ENCODE measurements around the gene RTN4RL1. TPM values are rescaled to one million over a fixed set of nuclear protein-coding genes. Genes with fewer than 3 reads are reported as not detected.

The RTN4RL1 gene
- polyA plus RNA-seq, 1 donor (not counting 4 experiments of a cell fraction or from before 2014, with no cell fraction given), result 2.3 TPM

DNA sequence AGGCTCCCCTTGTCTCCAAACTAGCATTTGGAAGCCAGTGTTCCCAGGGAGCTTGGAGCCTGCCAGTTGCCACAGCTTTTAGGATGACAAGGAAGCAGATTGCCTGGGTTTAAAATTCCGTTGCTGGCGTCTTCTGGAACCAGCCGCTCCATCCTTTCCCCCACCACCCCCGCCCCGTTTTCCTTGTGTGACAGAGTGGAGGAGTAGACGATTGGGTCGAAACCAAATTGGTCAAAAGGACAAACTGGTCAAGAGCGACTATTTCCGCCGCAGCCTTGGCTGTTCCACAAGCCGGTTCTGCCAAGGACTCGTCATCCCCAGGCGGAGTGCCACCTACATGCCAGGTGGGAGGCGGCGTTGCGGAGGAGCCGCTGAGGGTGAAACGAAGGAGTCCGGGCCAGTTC is 104.2 kb downstream of the RTN4RL1 start:
- H3K9me1 ChIP-seq (ENCODE audit: control insufficient read depth, extremely low read depth, insufficient read depth, low read length), result no peaks in the 10 kb centered on the region
- no peak for TF ChIP-seq CTCF (optimal IDR thresholded peaks at IDR 0.05 in 1 of 3, IDR thresholded peaks at IDR 0.05 in 1 of 3, conservative IDR thresholded peaks at IDR 0.05 in 1 of 3; ENCODE audit: extremely low read depth in 1 of 3, insufficient read depth in 2 of 3, low read length in 3 of 3)
- no peak for TF ChIP-seq EZH2 (IDR thresholded peaks at IDR 0.05; ENCODE audit: low read length)
- no peaks in the 10 kb centered on the region for H3K9me3 ChIP-seq (ENCODE audit: control insufficient read depth, low read depth, low read length)
- no peak overlapping the region for H3K27ac ChIP-seq (ENCODE audit: control insufficient read depth, insufficient read depth, low read length)
- no peak for FAIRE-seq
- no peak overlapping the region for H3K4me3 ChIP-seq (ENCODE audit: control insufficient read depth in 2 of 3, extremely low read depth in 1 of 3, insufficient read depth in 2 of 3, low read depth in 1 of 3, low read length in 3 of 3)
- no peaks in the 10 kb centered on the region for H3K4me1 ChIP-seq (ENCODE audit: control insufficient read depth, extremely low read depth, insufficient read depth, low read length)
- no peaks in the 10 kb centered on the region for H4K20me1 ChIP-seq (ENCODE audit: control insufficient read depth, extremely low read depth, insufficient read depth, low read length)
- H3K36me3 ChIP-seq (ENCODE audit: control insufficient read depth in 2 of 2, extremely low read depth in 1 of 2, insufficient read depth in 2 of 2, low read length in 2 of 2), result no peaks in the 10 kb centered on the region
- no peak overlapping the region for H2AFZ ChIP-seq (ENCODE audit: control insufficient read depth, low read length)
- DNase-seq (ENCODE audit: low read depth, low spot score), result no peak
- no peak overlapping the region for H3K9ac ChIP-seq (ENCODE audit: control insufficient read depth, extremely low read depth, insufficient read depth, low read length)
- no peak overlapping the region for H3K4me2 ChIP-seq (ENCODE audit: control insufficient read depth, extremely low read depth, insufficient read depth, low read depth, low read length)
- no peaks in the 10 kb centered on the region for H3K79me2 ChIP-seq (ENCODE audit: control insufficient read depth, insufficient read depth, low read length)
- dilution Hi-C loops (cut with MboI; ENCODE audit: extremely low pct_ligation_motif_present, low sequenced_read_pairs), result no loop called here
- H3K27me3 ChIP-seq (ENCODE audit: control insufficient read depth, extremely low read depth, insufficient read depth, low read length), result peaks cover 10% of the 10 kb centered on the region

DNA sequence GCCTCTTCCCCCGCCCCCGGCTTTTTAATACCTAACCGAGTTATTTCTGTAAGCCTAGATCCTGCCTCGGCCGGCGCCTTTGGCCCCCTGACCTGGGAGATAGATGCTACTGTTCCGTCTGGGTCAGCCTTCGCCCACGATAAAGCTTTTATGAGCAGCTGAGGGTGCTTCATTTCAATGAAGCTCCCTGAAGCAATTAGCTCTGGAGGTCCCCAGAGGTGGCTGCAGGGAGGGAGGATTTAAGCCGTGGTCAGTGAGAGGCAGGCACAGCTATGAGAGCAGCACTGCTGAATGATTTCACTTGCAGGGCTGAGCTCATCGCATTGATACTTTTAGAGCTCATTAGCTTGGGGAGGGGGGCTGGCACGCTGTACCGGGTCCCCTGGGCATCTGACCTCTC is 105.9 kb downstream of the RTN4RL1 start:
- Histone ChIP-seq H3K36me3 (ENCODE audit: control insufficient read depth in 2 of 2, extremely low read depth in 1 of 2, insufficient read depth in 2 of 2, low read length in 2 of 2) (no peaks in the 10 kb centered on the region), H3K4me3 (ENCODE audit: control insufficient read depth in 2 of 3, extremely low read depth in 1 of 3, insufficient read depth in 2 of 3, low read depth in 1 of 3, low read length in 3 of 3) (no peak overlapping the region), H3K4me2 (ENCODE audit: control insufficient read depth, extremely low read depth, insufficient read depth, low read depth, low read length) (no peak overlapping the region), H3K27ac (ENCODE audit: control insufficient read depth, insufficient read depth, low read length) (no peak overlapping the region), H3K9ac (ENCODE audit: control insufficient read depth, extremely low read depth, insufficient read depth, low read length) (no peak overlapping the region), H2AFZ (ENCODE audit: control insufficient read depth, low read length) (no peak overlapping the region), H3K27me3 (ENCODE audit: control insufficient read depth, extremely low read depth, insufficient read depth, low read length) (peaks cover 17% of the 10 kb centered on the region), H3K9me3 (ENCODE audit: control insufficient read depth, low read depth, low read length) (no peaks in the 10 kb centered on the region), H3K79me2 (ENCODE audit: control insufficient read depth, insufficient read depth, low read length) (no peaks in the 10 kb centered on the region), H3K9me1 (ENCODE audit: control insufficient read depth, extremely low read depth, insufficient read depth, low read length) (no peaks in the 10 kb centered on the region), H4K20me1 (ENCODE audit: control insufficient read depth, extremely low read depth, insufficient read depth, low read length) (no peaks in the 10 kb centered on the region), H3K4me1 (ENCODE audit: control insufficient read depth, extremely low read depth, insufficient read depth, low read length) (no peaks in the 10 kb centered on the region)
- TF ChIP-seq EZH2 (IDR thresholded peaks at IDR 0.05; ENCODE audit: low read length) (no peak), CTCF (optimal IDR thresholded peaks at IDR 0.05 in 1 of 3, IDR thresholded peaks at IDR 0.05 in 1 of 3, conservative IDR thresholded peaks at IDR 0.05 in 1 of 3; ENCODE audit: extremely low read depth in 1 of 3, insufficient read depth in 2 of 3, low read length in 3 of 3) (no peak)
- FAIRE-seq (no peak), DNase-seq (ENCODE audit: low read depth, low spot score) (no peak)
- dilution Hi-C loops (cut with MboI; ENCODE audit: extremely low pct_ligation_motif_present, low sequenced_read_pairs), result no loop called here

All from keratinocyte (primary cell).